Measurements from ENCODE around the gene OR2T6. TPM values are rescaled to one million over a fixed set of nuclear protein-coding genes. Genes with fewer than 3 reads are reported as not detected.

The OR2T6 gene
- polyA plus RNA-seq, 2 of the 4 experiments (the other 2 are of a cell fraction), result not detected

Other genes with a start within 250 kb of the OR2T6 start
- not detected in 2 replicates for gene OR2M5, start 230.6 kb upstream of the OR2T6 start, polyA plus RNA-seq (2011; rRNA removed)
- not detected in 3 replicates for gene OR2M5, start 230.6 kb upstream of the OR2T6 start, polyA plus RNA-seq (2017; fragmentation: RNase III; extraction: RNeasy Plus Mini Kit Qiagen cat#74134 plus additional on column Dnase treatment)
- not detected in 2 replicates for gene OR2M2, start 200.9 kb upstream of the OR2T6 start, polyA plus RNA-seq (2011; rRNA removed)
- not detected in 3 replicates for gene OR2M2, start 200.9 kb upstream of the OR2T6 start, polyA plus RNA-seq (2017; fragmentation: RNase III; extraction: RNeasy Plus Mini Kit Qiagen cat#74134 plus additional on column Dnase treatment)
- not detected in 2 replicates for gene OR2M3, start 178.5 kb upstream of the OR2T6 start, polyA plus RNA-seq (2011; rRNA removed)
- gene OR2M3, start 178.5 kb upstream of the OR2T6 start, polyA plus RNA-seq (2017; fragmentation: RNase III; extraction: RNeasy Plus Mini Kit Qiagen cat#74134 plus additional on column Dnase treatment), result not detected in 3 replicates
- gene OR2M4, start 144.3 kb upstream of the OR2T6 start, polyA plus RNA-seq (2011; rRNA removed), result not detected in 2 replicates
- not detected in 3 replicates for gene OR2M4, start 144.3 kb upstream of the OR2T6 start, polyA plus RNA-seq (2017; fragmentation: RNase III; extraction: RNeasy Plus Mini Kit Qiagen cat#74134 plus additional on column Dnase treatment)
- gene OR2T33, start 97.8 kb upstream of the OR2T6 start, polyA plus RNA-seq (2011; rRNA removed), result not detected in 2 replicates
- not detected in 3 replicates for gene OR2T33, start 97.8 kb upstream of the OR2T6 start, polyA plus RNA-seq (2017; fragmentation: RNase III; extraction: RNeasy Plus Mini Kit Qiagen cat#74134 plus additional on column Dnase treatment)
- gene OR2T12, start 72.3 kb upstream of the OR2T6 start, polyA plus RNA-seq (2011; rRNA removed), result not detected in 2 replicates
- gene OR2T12, start 72.3 kb upstream of the OR2T6 start, polyA plus RNA-seq (2017; fragmentation: RNase III; extraction: RNeasy Plus Mini Kit Qiagen cat#74134 plus additional on column Dnase treatment), result not detected in 3 replicates
- not detected in 2 replicates for gene OR2M7, start 51.2 kb upstream of the OR2T6 start, polyA plus RNA-seq (2011; rRNA removed)
- not detected in 3 replicates for gene OR2M7, start 51.2 kb upstream of the OR2T6 start, polyA plus RNA-seq (2017; fragmentation: RNase III; extraction: RNeasy Plus Mini Kit Qiagen cat#74134 plus additional on column Dnase treatment)
- not detected in 2 replicates for gene OR14C36, start 27.0 kb upstream of the OR2T6 start, polyA plus RNA-seq (2011; rRNA removed)
- gene OR14C36, start 27.0 kb upstream of the OR2T6 start, polyA plus RNA-seq (2017; fragmentation: RNase III; extraction: RNeasy Plus Mini Kit Qiagen cat#74134 plus additional on column Dnase treatment), result not detected in 3 replicates
- not detected in 2 replicates for gene OR2T4, start 14.1 kb upstream of the OR2T6 start, polyA plus RNA-seq (2011; rRNA removed)
- not detected in 3 replicates for gene OR2T4, start 14.1 kb upstream of the OR2T6 start, polyA plus RNA-seq (2017; fragmentation: RNase III; extraction: RNeasy Plus Mini Kit Qiagen cat#74134 plus additional on column Dnase treatment)
- gene OR2T1, start 27.3 kb downstream of the OR2T6 start, polyA plus RNA-seq (2011; rRNA removed), result not detected in 2 replicates
- gene OR2T1, start 27.3 kb downstream of the OR2T6 start, polyA plus RNA-seq (2017; fragmentation: RNase III; extraction: RNeasy Plus Mini Kit Qiagen cat#74134 plus additional on column Dnase treatment), result not detected in 3 replicates
- not detected in 2 replicates for gene OR2T2, start 69.9 kb downstream of the OR2T6 start, polyA plus RNA-seq (2011; rRNA removed)
- not detected in 3 replicates for gene OR2T2, start 69.9 kb downstream of the OR2T6 start, polyA plus RNA-seq (2017; fragmentation: RNase III; extraction: RNeasy Plus Mini Kit Qiagen cat#74134 plus additional on column Dnase treatment)
- gene OR2T3, start 97.6 kb downstream of the OR2T6 start, polyA plus RNA-seq (2011; rRNA removed), result not detected in 2 replicates
- not detected in 3 replicates for gene OR2T3, start 97.6 kb downstream of the OR2T6 start, polyA plus RNA-seq (2017; fragmentation: RNase III; extraction: RNeasy Plus Mini Kit Qiagen cat#74134 plus additional on column Dnase treatment)
- gene OR2T5, start 112.8 kb downstream of the OR2T6 start, polyA plus RNA-seq (2011; rRNA removed), result not detected in 2 replicates
- gene OR2T5, start 112.8 kb downstream of the OR2T6 start, polyA plus RNA-seq (2017; fragmentation: RNase III; extraction: RNeasy Plus Mini Kit Qiagen cat#74134 plus additional on column Dnase treatment), result not detected in 3 replicates
- not detected in 2 replicates for gene OR2G6, start 132.3 kb downstream of the OR2T6 start, polyA plus RNA-seq (2011; rRNA removed)
- not detected in 3 replicates for gene OR2G6, start 132.3 kb downstream of the OR2T6 start, polyA plus RNA-seq (2017; fragmentation: RNase III; extraction: RNeasy Plus Mini Kit Qiagen cat#74134 plus additional on column Dnase treatment)
- gene OR2T29, start 187.0 kb downstream of the OR2T6 start, polyA plus RNA-seq (2011; rRNA removed), result not detected in 2 replicates
- gene OR2T29, start 187.0 kb downstream of the OR2T6 start, polyA plus RNA-seq (2017; fragmentation: RNase III; extraction: RNeasy Plus Mini Kit Qiagen cat#74134 plus additional on column Dnase treatment), result not detected in 3 replicates
- not detected in 2 replicates for gene OR2T34, start 199.0 kb downstream of the OR2T6 start, polyA plus RNA-seq (2011; rRNA removed)
- gene OR2T34, start 199.0 kb downstream of the OR2T6 start, polyA plus RNA-seq (2017; fragmentation: RNase III; extraction: RNeasy Plus Mini Kit Qiagen cat#74134 plus additional on column Dnase treatment), result not detected in 3 replicates
- not detected in 2 replicates for gene OR2T10, start 222.0 kb downstream of the OR2T6 start, polyA plus RNA-seq (2011; rRNA removed)
- gene OR2T10, start 222.0 kb downstream of the OR2T6 start, polyA plus RNA-seq (2017; fragmentation: RNase III; extraction: RNeasy Plus Mini Kit Qiagen cat#74134 plus additional on column Dnase treatment), result not detected in 3 replicates